C4-2B (cell line): Measurements from ENCODE around the gene MOGAT3.

Experiments used
- CTCF ChIP-seq: fragments of 450-650 bp; conservative IDR thresholded peaks from 2 replicates; pipeline ENCODE4 v1.5.1; 2017; ENCODE audit warnings: mild to moderate bottlenecking
- ZFX ChIP-seq: fragments of 450-650 bp; IDR thresholded peaks from 2 replicates; pipeline ENCODE4 v1.6.1; 2017

- TF ChIP-seq CTCF (no peak), ZFX (no peak)
Measured at GRCh38 chr7:101206665-101207042, 5.8 kb upstream of the MOGAT3 start.
